Endothelial cell of umbilical vein (primary cell): Measurements from ENCODE around the gene CEP104. TPM values are rescaled to one million over a fixed set of nuclear protein-coding genes. Genes with fewer than 3 reads are reported as not detected.

Source experiments
- BruUV-seq: library from RNA; stranded (reverse); fragments of 400-500 nt; replicated peaks from 2 replicates; lab custom pipeline; 2021; lab: Mats Ljungman, UMichigan
- CTCF ChIA-PET: fragments of 300-600, 350-600 bp; sonication (Branson Sonifier 250); formaldehyde crosslinking; loops from one replicate; lab custom pipeline; 2021; ENCODE audit warnings: antibody characterized with exemption, inconsistent platforms; lab: Charles Lee
- POLR2A ChIA-PET: fragments of 300-600, 350-600 bp; sonication (Branson Sonifier 250); formaldehyde crosslinking; loops from one replicate; lab custom pipeline; 2021; ENCODE audit warnings: antibody characterized with exemption, inconsistent platforms; lab: Charles Lee
- DNase-seq: peaks from one replicate; pipeline ENCODE4 v3.0.0-alpha.2; 2011; ENCODE audit warnings: low read depth, low spot score
- FAIRE-seq: peaks from 2 replicates; lab custom pipeline; 2011; peaks lifted over from hg19 to GRCh38; lab: Jason Lieb, UNC
- H2AFZ ChIP-seq: 2 replicates; pipeline ENCODE4 v1.6.0; 2012; ENCODE audit warnings: low read depth, low read length, control low read depth, inconsistent platforms
- H3K27ac ChIP-seq: 2 replicates; pipeline ENCODE4 v1.5.1; 2011; ENCODE audit warnings: low read depth, mild to moderate bottlenecking, control low read depth, low read length, moderate library complexity; ENCODE audit not compliant: insufficient read depth
- H3K27me3 ChIP-seq, 2 experiments: 2 replicates each; pipeline versions ENCODE4 v1.6.0 to v1.6.1; 2011; ENCODE audit warnings: low read length in 2 of 2, mixed read lengths in 1 of 2; ENCODE audit not compliant: control insufficient read depth in 2 of 2, insufficient read depth in 2 of 2
- H3K36me3 ChIP-seq, 2 experiments: 2 replicates in 1 of 2; 3 replicates in 1 of 2; pipeline ENCODE4 v1.5.1; 2011; ENCODE audit warnings: low read length in 2 of 2, mild to moderate bottlenecking in 1 of 2, moderate library complexity in 1 of 2; ENCODE audit not compliant: control insufficient read depth in 2 of 2, insufficient read depth in 2 of 2; ENCODE audit errors: extremely low read depth in 1 of 2
- H3K4me1 ChIP-seq: 3 replicates; pipeline ENCODE4 v1.5.1; 2011; ENCODE audit warnings: mild to moderate bottlenecking, low read length; ENCODE audit not compliant: control insufficient read depth, insufficient read depth; ENCODE audit errors: extremely low read depth
- H3K4me2 ChIP-seq: 2 replicates; pipeline ENCODE4 v1.6.1; 2011; ENCODE audit warnings: low read length, control low read depth, mixed read lengths; ENCODE audit not compliant: insufficient read depth
- H3K4me3 ChIP-seq, 3 experiments: fragments of 200-600 bp in 1 of 3; sonication (generic), shearing (Covaris generic) in 1 of 3; replicated peaks in 1 of 3; 2 replicates each; pipeline ENCODE4 v1.5.1; 2011 to 2016; ENCODE audit warnings: control low read depth in 3 of 3, low read length in 3 of 3, mild to moderate bottlenecking in 2 of 3, inconsistent platforms in 1 of 3, low read depth in 1 of 3, moderate library complexity in 1 of 3; ENCODE audit not compliant: insufficient read depth in 1 of 3
- H3K79me2 ChIP-seq: 2 replicates; pipeline ENCODE4 v1.6.0; 2012; ENCODE audit warnings: low read length, inconsistent platforms; ENCODE audit not compliant: control insufficient read depth, insufficient read depth
- H3K9ac ChIP-seq: replicated peaks from 2 replicates; pipeline ENCODE3; 2011; ENCODE audit warnings: low read length, control low read depth; ENCODE audit not compliant: insufficient read depth; ENCODE audit errors: extremely low read depth
- H3K9me1 ChIP-seq: replicated peaks from 3 replicates; pipeline ENCODE4 v1.6.0; 2011; ENCODE audit warnings: mild to moderate bottlenecking, low read length; ENCODE audit not compliant: control insufficient read depth, insufficient read depth; ENCODE audit errors: extremely low read depth
- H3K9me3 ChIP-seq: replicated peaks from 2 replicates; pipeline ENCODE4 v1.5.1; 2012; ENCODE audit warnings: low read length, inconsistent platforms; ENCODE audit not compliant: control insufficient read depth, insufficient read depth
- H4K20me1 ChIP-seq: replicated peaks from 2 replicates; pipeline ENCODE3; 2011; ENCODE audit warnings: mild to moderate bottlenecking, low read length; ENCODE audit not compliant: control insufficient read depth, insufficient read depth; ENCODE audit errors: extremely low read depth
- CTCF ChIP-seq, 2 donors: IDR thresholded peaks; 1 replicate in 1 of 2; 2 replicates in 1 of 2; pipeline ENCODE4 v1.5.1; 2011; ENCODE audit warnings: low read length in 2 of 2, mild to moderate bottlenecking in 2 of 2, moderate library complexity in 2 of 2, control low read depth in 1 of 2, inconsistent platforms in 1 of 2, low read depth in 1 of 2; ENCODE audit not compliant: insufficient read depth in 1 of 2; ENCODE audit errors: extremely low read depth in 1 of 2
- EZH2 ChIP-seq: IDR thresholded peaks from 2 replicates; pipeline ENCODE4 v1.6.1; 2012; ENCODE audit warnings: borderline replicate concordance, low read depth, mild to moderate bottlenecking, moderate library complexity, low read length, inconsistent platforms; ENCODE audit not compliant: severe bottlenecking
- FOS ChIP-seq: IDR thresholded peaks from 2 replicates; pipeline ENCODE4 v1.6.1; 2011; ENCODE audit warnings: mild to moderate bottlenecking, low read length, moderate library complexity, borderline replicate concordance; ENCODE audit not compliant: insufficient read depth
- GATA2 ChIP-seq: IDR thresholded peaks from 2 replicates; pipeline ENCODE4 v1.7.0; 2011; ENCODE audit warnings: low read depth, mild to moderate bottlenecking, moderate library complexity, mixed read lengths, low read length; ENCODE audit not compliant: insufficient read length, insufficient read depth
- JUN ChIP-seq: IDR thresholded peaks from 2 replicates; pipeline ENCODE4 v1.6.1; 2011; ENCODE audit warnings: borderline replicate concordance, low read depth; ENCODE audit not compliant: insufficient read length, insufficient read depth
- MAX ChIP-seq: IDR thresholded peaks from 2 replicates; pipeline ENCODE4 v1.6.1; 2011; ENCODE audit not compliant: insufficient read depth, insufficient read length
- MYC ChIP-seq: IDR thresholded peaks from one replicate; pipeline ENCODE4 v1.6.1; 2011; ENCODE audit warnings: mild to moderate bottlenecking, low read depth, low read length
- POLR2A ChIP-seq: IDR thresholded peaks from 2 replicates; pipeline ENCODE4 v1.6.1; 2012; ENCODE audit warnings: low read depth, mild to moderate bottlenecking, control low read depth, low read length
- POLR2AphosphoS5 ChIP-seq: IDR thresholded peaks from 2 replicates; pipeline ENCODE4 v1.6.1; 2012; ENCODE audit warnings: low read depth, mild to moderate bottlenecking, control low read depth, low read length, moderate library complexity; ENCODE audit not compliant: insufficient read depth
- dilution Hi-C: fragments of 300-500 bp; cut with MboI; formaldehyde crosslinking; loops from one replicate; pipeline ENCODE4 v1.15.0; 2019; ENCODE audit warnings: low sequenced_read_pairs; ENCODE audit not compliant: extremely low pct_ligation_motif_present
- intact Hi-C: fragments of 100-400 bp; cut with micrococcal nuclease; formaldehyde crosslinking; loops from one replicate; pipeline ENCODE4 v1.10.0; 2022
- polyA plus RNA-seq, 4 experiments: library from polyadenylated mRNA; depleted of rRNA in 3 of 4; stranded (reverse) in 3 of 4; unstranded in 1 of 4; fragments of >200 nt; gene quantifications; 2 replicates each; pipeline versions ENCODE4 v1.2.1 to v1.2.3, GENCODE V29; 2011 to 2012; ENCODE audit warnings: missing spikeins in 1 of 4
- total RNA-seq: library from RNA; stranded (reverse); gene quantifications from 2 replicates; pipeline ENCODE4 v1.2.3, GENCODE V29; 2021

The CEP104 gene
- total and polyA plus RNA-seq, 2 donors (not counting 3 experiments of a cell fraction or from before 2014, with no cell fraction given): 12.4 to 43.0 TPM

- DNase-seq (no peak), FAIRE-seq (no peak)
- no peaks in the 10 kb centered on the region for H3K36me3 ChIP-seq
- no peak overlapping the region for H3K4me2 ChIP-seq
- H3K27me3 ChIP-seq: no peaks in the 10 kb centered on the region
- H3K4me1 ChIP-seq: peaks cover 6% of the 10 kb centered on the region
- no peak overlapping the region for H2AFZ ChIP-seq
- H3K9me3 ChIP-seq: no peaks in the 10 kb centered on the region
- dilution Hi-C loops (no loop called here), intact Hi-C loops (loop anchor here (2.0 to 5.0 kb wide), 2 partner anchors 27 to 129 kb away; partner anchors contain the start of gene C1orf174)
- no peaks in the 10 kb centered on the region for H3K9me1 ChIP-seq
- no TSS peak for BruUV-seq
- TF ChIP-seq GATA2 (no peak), CTCF (IDR thresholded peaks at IDR 0.05; ENCODE audit: extremely low read depth in 1 of 2, insufficient read depth in 1 of 2, low read depth in 1 of 2, low read length in 2 of 2) (no peak), JUN (no peak), MAX (no peak), EZH2 (no peak), POLR2AphosphoS5 (no peak), POLR2A (no peak), FOS (no peak), MYC (no peak)
- H3K27ac ChIP-seq: no peak overlapping the region
- ChIA-PET POLR2A (no interaction called here), CTCF (interaction anchor here (0.7 to 0.9 kb wide), 2 partner anchors 13 to 49 kb away, joined by 3 to 4 read pairs; no protein-coding TSS in a partner anchor)
- no peak overlapping the region for H3K9ac ChIP-seq
- no peaks in the 10 kb centered on the region for H4K20me1 ChIP-seq
- no peak overlapping the region for H3K4me3 ChIP-seq
- no peaks in the 10 kb centered on the region for H3K79me2 ChIP-seq
Observed at GRCh38 chr1:3773572-3774275, 83.3 kb downstream of the CEP104 start.
